HG03280 (cell line): ENCODE results near the gene NIP7.
"Not testable (repeated sequence)": the region's sequence is repeated elsewhere in the genome, so short reads cannot be mapped to it uniquely, and the experiment has no call there.

Experiments used
- ATAC-seq: cut with Tn5 transposase; IDR thresholded peaks from one replicate; pipeline ENCODE4 v1.9.1; 2021; ENCODE audit warnings: mild to moderate bottlenecking, moderate library complexity; ENCODE audit not compliant: unreplicated experiment

The NIP7 gene

DNA sequence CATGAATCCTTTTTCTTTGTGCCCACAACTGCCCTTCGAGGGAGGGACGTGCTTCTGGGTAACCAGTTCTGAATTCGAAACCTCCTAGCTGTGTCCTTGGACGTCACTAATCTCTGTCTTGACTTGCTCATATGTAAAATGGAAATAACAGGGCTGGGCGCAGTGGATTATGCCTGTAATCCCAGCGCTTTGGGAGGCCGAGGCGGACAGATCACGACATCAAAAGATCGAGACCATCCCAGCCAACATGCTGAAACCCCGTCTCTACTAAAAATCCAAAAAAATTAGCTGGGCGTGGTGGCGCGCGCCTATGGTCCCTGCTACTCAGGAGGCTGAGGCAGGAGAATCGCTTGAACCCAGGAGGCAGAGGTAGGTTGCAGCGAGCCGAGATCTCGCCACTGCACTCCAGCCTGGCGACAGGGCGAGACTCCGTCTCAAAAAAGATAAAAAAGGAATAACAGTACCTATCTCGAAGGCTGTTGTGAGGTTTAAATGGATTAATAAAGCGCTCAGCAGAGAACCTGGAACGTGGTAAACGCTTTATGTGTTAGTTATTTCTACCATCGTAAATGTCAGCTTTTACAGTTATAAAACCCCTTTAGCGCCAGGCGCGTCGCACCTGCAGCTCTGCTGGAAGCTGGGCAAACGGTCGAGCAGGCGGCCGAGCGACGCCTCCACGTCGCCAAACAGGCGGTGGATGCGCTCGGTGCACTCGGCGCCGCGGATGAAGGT lies 849 bp upstream of the NIP7 start:
- ATAC-seq, result no peak

DNA sequence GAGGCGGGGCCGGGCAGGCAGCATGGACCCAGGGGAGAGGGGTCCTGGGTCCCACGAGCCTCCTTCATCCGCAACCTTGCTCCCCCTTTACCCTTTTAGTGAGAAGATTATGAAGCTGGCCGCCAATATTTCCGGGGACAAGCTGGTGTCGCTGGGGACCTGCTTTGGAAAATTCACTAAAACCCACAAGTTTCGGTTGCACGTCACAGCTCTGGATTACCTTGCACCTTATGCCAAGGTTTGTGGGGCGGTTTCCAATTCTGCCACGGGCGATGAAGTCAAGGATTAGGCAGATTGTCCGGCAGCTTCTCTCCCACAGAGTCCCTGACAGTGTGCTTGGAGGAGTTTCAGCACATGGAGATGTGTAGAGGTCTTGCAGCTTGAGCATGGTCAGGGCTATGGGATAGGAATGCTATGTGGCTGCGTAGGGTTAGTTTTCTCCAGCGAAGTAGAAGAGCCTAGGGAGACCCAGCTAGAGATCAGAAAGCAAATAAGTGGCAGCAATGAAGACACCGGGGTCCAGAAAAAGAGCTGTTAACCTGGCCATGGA lies 598 bp downstream of the NIP7 start:
- no peak for ATAC-seq

DNA sequence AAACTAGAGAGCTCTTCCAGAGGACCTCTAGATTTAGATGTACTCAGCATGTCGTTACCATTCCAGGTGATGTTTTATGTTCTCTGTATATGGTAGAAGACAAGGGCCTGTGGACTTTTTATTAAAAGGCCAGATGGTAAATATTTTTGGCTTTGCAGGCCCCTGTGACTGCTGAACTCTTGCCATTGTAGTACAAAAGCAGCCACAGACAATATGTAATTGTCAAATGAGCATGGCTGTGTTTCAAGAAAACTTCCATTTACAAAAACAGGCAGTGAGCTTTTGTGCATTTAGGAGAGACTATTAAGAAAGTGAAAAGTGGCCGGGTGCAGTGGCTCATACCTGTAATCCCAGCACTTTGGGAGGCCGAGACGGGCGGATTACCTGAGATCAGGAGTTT lies 4.6 kb downstream of the NIP7 start:
- no peak for ATAC-seq

DNA sequence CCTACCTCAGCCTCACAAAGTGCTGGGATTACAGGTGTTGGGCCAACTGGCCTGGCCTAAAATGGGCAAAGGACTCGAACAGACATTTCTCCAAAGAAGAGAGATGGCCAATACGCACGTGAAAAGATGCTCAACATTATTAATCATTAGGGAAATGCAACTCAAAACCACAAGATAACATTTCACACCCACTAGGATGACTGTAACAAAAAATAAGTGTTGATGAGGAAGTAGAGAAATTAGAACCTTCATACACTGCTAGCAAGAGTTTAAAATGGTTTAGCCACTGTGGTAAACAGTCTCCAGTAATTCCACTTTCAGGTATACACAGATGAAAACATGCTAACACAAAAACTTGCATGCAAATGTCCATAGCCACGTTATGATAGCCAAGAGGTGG lies 6.4 kb downstream of the NIP7 start:
- no peak for ATAC-seq

DNA sequence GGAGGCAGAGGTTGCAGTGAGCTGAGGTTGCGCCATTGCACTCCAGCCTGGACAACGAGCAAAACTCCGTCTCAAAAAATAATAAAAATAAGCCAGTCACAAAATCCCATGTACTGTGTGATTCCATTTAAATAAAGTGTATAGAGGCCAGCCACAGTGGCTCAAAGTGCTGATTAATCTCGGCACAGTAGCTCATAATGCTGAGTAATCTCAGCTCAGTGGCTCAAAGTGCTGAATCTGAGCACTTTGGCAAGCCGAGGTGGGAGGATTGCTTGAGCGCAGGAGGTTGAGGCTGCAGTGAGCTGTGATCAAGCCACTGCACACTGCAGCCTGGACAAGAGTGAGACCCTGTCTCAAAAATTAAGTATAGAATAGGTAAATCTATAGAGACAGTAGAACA lies 7.1 kb downstream of the NIP7 start:
- no peak for ATAC-seq

DNA sequence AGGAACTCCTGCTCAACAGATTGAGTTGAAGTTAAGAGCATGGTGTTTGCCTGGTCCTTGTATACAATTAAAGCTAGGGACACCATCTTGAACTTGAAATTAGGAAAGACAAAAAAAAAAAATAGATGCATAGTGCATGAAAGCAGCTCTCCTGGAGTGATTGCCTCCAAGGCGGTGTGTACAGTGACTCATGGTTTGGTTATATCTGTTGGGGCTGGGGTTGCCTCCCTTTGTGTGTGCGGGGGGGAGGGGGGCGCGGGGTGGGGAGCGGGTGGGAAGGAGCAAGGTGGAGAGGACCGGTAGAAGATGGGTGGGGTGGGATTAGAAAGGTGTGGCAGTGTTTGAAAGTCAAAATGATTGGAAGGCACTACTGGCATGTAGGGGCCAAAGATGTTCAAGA lies 8.7 kb downstream of the NIP7 start:
- no peak for ATAC-seq

DNA sequence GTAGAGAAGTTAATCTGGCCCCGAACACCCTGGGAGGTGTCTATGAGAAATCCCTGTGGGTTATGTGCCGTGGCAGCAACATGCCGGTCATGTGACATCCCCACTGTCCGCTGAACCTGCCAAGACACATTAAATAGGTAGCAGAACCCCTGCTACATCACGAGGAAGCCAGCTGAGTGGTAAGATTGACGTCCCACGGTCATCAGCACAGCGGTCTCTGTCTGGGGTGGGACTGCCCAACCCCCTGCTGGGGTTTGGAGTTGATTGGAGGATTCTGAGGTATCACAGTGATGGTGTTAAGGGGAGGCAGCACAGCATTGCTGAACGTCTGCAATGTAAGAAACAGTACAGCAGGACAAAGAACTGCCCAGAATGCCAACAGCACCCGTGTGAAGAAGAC lies 10.0 kb downstream of the NIP7 start:
- no peak for ATAC-seq

DNA sequence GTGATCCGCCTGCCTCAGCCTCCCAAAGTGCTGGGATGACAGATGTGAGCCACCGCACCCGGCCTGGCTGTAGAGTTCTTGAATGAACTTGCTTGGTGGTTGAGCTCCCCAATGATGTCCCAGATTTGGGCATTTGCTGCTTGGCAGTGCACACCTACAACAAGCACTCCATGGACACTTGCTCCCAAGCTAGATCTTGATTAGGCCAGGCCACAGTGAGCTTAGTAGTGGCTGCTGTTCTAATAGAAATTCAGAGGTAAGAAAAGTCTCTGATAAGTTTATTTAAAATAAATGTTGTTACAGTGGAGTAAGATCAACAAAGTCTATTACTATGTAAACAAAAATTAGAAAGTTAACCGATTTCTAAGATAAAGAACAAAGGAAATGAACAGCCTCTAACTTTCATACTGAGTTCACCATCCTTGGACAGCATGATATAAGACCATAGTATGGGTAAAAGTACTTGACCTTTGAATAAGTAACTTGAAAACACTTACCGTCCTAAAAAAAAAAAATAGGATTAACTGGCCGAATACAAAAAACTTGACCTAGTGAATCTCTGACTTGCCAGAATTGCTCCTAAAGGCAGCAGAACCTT lies 11.1 kb downstream of the NIP7 start:
- no peak for ATAC-seq

DNA sequence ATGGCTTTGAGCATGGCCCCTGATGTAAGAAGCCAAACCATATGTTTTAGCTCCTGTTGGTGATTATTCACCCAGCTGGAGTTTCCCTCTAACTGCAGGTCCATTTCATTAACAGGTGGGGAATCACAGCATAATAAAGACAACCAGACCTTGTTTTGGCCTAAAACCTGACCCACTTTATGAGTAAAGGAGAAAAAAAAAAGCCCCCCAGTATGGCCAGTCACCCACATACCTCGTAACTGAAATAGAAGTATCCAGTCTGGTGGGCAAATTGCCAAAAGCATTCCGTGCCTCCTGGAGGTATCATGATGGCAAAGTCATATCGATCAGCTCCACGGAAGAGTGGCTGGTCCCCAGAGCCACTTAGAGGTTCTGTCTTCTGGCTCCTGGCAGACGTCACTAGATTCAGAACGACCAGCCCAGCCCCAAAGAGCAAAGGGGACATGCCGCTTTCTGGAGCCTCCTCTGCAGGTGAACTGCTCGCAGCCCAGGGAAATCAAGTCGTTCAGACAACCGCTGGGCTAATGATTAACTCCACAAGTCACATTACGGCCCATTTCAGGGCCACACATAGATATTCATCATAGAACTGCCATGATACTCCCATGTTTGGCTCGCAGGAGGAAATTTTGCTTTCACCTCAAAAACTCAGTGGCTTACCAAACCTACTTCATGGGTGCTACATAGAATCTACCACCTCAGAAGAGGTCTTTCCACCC lies 11.9 kb downstream of the NIP7 start, which contains the start of gene TMED6:
TMED6 (minus strand) TSS at position 478 of the 719 bp plus-strand sequence; CDS start at position 445, 33 bp downstream.
- ATAC-seq, result no peak

DNA sequence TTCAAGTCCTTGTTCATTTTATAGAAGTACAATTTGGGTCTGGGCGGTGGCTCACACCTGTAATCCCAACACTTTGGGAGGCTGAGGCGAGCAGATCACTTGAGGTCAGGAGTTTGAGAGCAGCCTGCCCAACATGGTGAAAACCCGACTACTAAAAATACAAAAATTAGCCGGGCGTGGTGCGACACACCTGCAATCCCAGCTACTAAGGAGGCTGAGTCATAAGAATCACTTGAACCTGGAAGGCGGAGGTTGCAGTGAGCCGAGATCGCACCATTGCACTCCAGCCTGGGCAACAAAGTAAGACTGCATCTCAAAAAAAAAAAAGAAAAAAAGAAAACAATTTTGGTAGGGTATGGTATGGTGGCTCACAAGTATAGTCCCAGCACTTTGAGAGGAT lies 20.5 kb downstream of the NIP7 start:
- ATAC-seq, result not testable (repeated sequence)

DNA sequence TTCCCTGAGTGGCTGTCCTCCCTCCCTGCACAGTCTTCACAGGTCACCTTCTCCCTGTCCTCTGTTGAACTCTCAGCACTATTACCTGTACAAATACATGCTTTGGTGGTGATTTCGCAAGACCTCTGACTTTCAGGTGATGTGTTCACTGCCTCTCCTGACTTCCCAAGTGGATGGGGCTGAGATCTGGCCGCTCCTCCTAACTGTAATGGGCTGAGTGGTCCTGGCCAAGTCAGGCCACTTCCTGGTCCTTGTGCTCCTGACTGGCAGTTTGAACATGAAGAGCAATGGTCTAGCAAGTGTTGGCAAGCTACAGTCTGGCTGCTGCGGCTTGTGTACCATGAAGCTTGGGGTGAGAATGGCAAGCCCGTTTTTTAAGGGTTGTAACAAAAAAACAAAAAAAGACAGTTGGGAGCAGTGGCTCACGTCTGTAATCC lies 23.7 kb downstream of the NIP7 start:
- ATAC-seq, result no peak

DNA sequence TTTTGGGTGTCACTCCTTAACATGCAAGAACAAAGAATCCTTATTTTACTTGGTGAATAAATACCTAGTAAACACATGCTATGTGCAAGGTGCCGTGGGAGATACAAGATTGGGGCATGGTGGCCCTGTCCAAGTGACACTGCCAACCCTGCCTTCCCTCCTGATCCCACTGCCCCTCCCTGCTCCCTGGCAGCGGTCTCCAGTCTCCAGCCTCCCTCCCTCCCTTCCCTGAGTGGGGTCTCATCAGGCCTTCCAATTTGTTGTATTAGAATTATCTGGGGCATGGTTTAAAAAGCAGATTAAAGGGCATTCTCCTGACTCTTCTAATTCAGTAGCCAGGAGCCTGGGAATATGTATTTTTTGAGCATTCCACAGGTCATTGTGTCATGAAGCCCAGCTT lies 24.5 kb downstream of the NIP7 start:
- ATAC-seq, result no peak

DNA sequence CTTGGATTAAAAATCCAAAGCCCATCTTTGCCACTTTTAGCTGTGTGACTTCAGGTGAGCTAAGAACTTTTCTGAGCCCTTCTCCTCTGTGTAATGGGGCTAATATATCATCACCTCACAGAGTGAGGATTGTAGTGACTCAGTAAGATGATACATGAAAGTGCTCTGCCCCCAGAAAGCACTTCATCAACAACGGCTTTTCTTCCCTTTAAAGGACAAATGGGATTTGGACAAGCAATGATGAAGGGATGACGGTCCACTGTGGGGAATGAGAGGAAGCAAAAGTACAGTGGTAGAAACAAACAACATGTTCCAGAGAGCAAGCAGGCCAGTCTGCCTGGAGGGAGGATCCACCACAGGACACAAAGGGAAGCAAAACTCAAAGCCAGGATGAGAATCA lies 26.3 kb downstream of the NIP7 start:
- no peak for ATAC-seq

DNA sequence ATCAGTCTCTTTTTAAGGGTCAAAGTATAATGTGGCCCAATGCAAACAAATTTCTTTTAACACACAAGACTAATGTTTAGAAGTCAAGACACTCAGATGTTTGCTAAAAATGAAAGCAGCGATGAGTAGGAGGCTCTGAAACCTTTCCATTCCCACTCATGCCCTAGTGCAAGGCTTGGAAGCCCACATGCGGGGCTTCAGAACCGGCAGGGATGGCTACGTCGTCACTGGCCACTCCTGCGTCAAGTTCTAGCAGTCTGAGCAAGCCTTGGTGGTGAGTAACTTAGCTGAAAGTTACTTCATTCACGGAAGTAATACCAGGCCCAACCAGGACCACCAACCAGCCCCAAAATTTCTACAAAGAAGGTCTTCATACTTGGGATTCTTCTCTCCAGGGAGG lies 26.9 kb downstream of the NIP7 start:
- no peak for ATAC-seq

DNA sequence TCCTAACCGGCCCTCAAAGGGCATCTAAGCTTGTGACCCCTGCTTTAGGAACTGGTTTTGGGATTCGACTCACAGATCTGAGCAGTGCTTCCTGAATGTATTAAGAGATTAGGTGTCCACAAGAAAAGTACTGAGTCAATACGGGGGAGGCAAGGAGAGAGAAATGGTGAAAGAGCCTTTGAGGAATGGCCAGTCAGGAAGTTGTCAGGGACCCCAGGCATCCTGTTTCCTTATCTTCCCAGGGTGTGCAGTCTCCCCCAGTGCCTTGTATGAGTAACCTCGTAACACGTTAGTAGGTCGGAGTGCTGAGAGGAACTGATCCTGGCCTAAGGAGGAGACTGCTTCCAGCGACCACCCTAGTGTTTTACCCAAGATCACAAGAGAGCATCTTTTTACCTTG lies 28.4 kb downstream of the NIP7 start:
- no peak for ATAC-seq

DNA sequence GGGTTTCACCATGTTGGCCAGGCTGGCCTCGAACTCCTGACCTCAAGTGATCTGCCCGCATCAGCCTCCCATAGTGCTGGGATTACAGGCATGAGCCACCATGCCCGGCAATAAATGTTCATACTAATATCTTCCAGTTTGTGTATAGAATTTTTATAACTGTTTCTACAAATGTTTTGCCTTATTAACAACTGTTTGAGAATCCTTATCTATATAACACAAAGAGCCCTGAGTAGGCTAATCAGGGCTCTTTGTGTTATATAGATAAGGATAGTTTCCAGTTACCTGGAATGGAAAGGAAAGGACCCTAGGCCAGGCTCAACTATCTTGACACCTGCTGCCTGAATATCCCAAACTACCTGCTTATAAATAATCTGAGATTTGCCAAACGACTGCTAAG lies 29.3 kb downstream of the NIP7 start:
- ATAC-seq, result no peak

DNA sequence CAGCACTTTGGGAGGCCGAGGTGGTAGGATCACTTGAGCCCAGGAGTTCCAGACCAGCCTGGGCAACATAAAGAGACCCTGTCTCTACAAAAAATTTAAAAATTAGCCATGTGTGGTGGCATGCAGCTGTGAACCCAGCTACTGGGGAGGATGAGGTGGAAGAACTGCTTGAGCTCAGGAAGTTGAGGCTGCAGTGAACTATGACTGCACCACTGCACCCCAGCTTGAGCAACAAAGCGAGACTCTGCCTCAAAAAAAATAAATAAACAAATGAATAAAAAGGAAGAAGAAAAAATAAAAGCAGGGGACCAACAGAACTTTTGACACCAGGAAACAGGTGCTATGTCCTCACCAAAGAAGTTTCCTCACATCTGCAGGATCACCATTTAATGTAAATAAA lies 32.0 kb downstream of the NIP7 start:
- ATAC-seq, result no peak

DNA sequence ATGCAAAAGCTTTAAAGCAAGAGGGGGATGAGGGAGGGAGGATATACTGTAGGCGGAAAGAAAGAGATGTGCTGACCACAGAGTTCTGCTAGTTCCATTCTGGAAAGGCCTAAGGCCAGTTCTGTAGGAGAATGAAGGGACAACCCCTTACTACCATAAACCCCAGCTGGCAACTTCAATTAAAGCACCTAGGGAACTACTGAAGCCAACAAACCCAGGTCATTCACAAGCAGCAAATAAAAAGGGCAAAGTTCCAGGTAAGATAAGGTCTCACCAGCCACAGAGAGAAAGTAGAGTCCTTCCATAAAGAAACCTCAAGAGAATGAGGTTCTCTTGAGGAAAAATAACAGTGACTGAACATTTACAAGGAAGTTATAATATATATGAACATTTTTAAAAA lies 33.4 kb downstream of the NIP7 start:
- no peak for ATAC-seq

DNA sequence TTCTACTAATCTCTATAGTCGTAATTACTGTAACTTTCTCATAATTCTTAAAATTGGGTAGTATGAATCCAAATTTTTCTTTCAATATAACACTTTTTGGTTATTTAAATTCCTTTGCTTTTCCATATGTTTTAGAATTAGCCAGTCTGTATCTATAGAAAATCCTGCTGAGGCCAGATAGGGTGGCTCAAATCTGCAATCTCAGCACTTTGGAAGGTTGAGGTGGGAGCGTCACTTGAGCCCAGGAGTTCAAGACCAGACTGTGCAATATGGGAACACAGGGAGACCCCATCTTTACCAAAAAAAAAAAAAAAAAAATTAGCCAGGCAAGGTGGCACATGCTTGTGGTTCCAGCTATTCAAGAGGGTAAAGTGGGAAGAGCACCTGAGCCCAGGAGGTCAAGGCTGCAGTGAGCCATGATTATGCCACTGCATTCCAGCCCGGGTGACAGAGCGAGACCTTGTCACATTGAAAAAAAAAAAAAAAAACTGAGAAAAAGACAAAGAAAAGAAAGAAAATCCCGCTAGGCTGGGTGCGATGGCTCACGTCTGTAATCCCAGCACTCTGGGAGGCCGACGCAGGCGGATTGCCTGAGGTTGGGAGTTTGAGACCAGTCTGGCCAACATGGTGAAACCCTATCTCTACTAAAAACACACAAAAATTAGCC lies 37.0 kb downstream of the NIP7 start:
- ATAC-seq, result no peak

DNA sequence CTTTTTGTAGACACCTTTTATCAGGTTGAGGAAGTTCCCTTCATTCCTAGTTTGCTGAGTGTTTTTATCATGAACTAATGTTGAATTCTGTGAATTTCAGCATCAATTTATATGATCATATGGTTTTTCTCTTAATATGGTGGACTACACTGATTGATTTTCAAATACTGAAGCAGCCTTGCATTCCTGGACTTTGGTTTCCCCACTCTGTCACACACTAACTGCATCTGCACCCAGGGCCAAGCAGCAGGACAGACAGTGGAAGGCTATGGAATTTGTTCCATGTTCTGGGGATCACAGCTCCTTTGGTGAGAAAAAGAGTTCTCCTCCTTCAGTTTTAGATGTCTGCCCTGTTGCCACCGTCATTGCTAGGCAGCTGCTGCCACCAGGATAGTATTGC lies 38.5 kb downstream of the NIP7 start:
- ATAC-seq, result no peak

DNA sequence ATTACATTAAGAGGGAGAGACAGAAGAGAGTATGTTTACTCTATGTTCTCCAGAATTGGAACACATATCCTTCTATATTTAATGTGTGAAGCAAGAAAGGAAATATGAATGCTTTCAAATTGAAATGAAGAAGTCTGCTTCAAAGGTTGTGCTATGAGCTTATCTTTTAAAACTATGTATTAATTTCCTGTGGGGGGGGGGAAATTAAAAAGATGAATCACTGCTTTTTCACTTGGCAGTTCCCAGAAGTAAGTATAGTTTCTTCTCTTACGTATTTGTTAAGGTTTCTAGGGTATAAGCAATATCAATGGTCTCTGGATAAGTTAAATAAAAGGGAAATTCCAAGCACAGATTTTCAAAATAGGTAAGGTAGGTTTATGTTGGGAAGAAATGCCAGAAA lies 39.2 kb downstream of the NIP7 start:
- no peak for ATAC-seq
